ENCODE measurements around the gene GPRIN1.

The GPRIN1 gene

DNA sequence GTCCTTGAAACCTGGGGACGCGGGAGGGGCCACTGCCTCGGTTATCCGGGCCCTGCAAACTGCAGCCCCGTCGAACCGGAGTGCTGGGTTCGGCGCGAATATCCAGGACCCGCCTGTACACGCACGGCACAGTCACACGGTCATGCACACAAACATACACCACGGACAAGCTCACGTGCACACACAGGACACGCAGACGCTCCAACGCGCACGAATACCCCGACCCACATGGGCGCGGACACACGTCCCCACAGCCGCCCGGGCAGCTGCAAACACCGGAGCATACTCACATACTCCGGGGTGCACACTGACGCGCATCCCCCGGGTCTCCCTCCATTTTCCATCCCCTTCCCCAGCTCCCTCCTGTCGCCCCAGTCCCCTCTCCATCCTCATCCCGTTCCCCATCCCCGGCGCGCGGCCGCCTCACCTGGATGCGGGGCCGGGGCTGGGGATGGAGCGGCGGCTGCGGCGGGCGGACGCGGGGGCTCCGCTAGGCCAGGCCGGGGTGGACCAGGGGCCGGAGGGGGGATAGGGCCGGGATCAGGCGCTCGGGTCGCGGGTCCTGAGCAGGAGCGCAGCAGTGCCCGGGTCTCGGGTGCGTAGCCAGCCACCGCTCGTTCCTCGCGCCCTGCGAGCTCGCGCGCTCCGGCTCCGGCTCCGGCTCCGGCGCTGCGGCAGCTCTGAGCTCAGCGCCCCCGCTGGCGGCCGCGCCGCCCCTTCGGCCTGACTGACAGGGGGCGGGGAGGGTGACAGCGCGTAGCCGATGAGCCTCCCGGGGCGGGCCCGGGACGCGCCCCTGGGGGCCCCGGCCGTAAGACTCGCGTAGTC is 20.1 kb upstream of the GPRIN1 start, which contains the start of the genes EIF4E1B and SNCB:
Gene EIF4E1B, plus strand, starts transcription at position 823 of the 828 bp plus-strand sequence. CDS start 12,113 bp downstream, outside the sequence.
Gene SNCB, minus strand, starts transcription at position 682 of the 828 bp plus-strand sequence. CDS start 880 bp downstream, outside the sequence.
- TF ChIP-seq USF1 (IDR thresholded peaks at IDR 0.05) (no peak), ZBTB7A (IDR thresholded peaks at IDR 0.05; ENCODE audit: low read depth) (0 out of 2 replicates have a peak, but pooled peaks have one; percentile 23)
- TF ChIP-seq, protein P1, sequence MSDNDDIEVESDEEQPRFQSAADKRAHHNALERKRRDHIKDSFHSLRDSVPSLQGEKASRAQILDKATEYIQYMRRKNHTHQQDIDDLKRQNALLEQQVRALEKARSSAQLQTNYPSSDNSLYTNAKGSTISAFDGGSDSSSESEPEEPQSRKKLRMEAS (IDR thresholded peaks at IDR 0.05), result peak; percentile 41; the same call in 1 of the 2 replicates

- TF ChIP-seq NFIC (IDR thresholded peaks at IDR 0.05) (no peak), CREB1 (IDR thresholded peaks at IDR 0.05; ENCODE audit: low read depth) (no peak), USF1 (IDR thresholded peaks at IDR 0.05) (no peak), RAD21 (IDR thresholded peaks at IDR 0.05; ENCODE audit: low read depth) (no peak), ZBTB7A (IDR thresholded peaks at IDR 0.05; ENCODE audit: low read depth) (no peak), EGR1 (IDR thresholded peaks at IDR 0.05) (no peak), TEAD4 (IDR thresholded peaks at IDR 0.05) (no peak), TCF12 (IDR thresholded peaks at IDR 0.05; ENCODE audit: low read depth) (no peak)
These were observed 19.4 kb upstream of the GPRIN1 start for GRCh38 chr5:176629317-176629852.

DNA sequence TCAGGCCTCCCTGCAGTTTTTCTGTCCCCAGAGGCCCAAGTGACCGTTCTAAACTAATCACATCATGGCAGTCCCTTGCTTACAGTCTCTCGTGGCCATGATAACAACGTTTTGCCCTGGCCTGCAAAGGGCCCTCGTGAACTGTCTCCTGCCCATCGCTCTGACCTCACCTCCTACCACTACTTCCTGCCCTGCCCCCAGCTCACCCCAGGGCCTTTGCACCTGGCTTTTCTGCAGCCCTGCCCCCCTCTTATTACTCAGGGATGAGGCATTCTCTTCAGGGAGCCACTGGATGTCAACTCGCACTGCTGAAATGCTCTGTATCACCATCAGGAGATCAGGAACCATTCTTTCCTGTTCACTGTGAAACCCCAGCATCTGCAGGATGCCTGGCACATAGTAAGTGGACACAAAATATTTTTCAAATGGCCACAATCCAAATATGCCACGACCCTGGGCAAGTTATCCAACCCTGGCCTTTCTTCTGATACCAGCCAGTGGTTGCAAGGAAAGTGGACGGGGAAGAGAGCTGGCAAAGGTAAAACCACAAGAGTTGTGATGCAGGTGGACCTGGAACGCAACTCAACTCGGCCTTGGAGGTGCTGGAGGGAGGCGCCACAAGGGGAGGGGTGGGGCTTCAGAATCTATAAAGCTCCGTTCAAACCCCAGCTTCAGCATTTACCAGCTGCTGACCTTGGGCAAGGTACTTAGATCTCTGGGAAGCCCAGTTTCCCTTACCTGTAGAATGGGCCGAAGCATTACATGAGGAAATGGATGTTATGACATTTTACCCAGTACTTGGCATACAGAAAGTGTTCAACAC is 18.7 kb upstream of the GPRIN1 start:
- TF ChIP-seq, protein P2, sequence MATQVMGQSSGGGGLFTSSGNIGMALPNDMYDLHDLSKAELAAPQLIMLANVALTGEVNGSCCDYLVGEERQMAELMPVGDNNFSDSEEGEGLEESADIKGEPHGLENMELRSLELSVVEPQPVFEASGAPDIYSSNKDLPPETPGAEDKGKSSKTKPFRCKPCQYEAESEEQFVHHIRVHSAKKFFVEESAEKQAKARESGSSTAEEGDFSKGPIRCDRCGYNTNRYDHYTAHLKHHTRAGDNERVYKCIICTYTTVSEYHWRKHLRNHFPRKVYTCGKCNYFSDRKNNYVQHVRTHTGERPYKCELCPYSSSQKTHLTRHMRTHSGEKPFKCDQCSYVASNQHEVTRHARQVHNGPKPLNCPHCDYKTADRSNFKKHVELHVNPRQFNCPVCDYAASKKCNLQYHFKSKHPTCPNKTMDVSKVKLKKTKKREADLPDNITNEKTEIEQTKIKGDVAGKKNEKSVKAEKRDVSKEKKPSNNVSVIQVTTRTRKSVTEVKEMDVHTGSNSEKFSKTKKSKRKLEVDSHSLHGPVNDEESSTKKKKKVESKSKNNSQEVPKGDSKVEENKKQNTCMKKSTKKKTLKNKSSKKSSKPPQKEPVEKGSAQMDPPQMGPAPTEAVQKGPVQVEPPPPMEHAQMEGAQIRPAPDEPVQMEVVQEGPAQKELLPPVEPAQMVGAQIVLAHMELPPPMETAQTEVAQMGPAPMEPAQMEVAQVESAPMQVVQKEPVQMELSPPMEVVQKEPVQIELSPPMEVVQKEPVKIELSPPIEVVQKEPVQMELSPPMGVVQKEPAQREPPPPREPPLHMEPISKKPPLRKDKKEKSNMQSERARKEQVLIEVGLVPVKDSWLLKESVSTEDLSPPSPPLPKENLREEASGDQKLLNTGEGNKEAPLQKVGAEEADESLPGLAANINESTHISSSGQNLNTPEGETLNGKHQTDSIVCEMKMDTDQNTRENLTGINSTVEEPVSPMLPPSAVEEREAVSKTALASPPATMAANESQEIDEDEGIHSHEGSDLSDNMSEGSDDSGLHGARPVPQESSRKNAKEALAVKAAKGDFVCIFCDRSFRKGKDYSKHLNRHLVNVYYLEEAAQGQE (IDR thresholded peaks at IDR 0.05; ENCODE audit: low read depth), result no peak
- TF ChIP-seq, protein P1 (IDR thresholded peaks at IDR 0.05), result no peak
- TF ChIP-seq NFIC (IDR thresholded peaks at IDR 0.05) (no peak), TAF1 (IDR thresholded peaks at IDR 0.05; ENCODE audit: low read depth) (no peak), RAD21 (IDR thresholded peaks at IDR 0.05; ENCODE audit: low read depth) (no peak), FOXM1 (IDR thresholded peaks at IDR 0.05; ENCODE audit: borderline replicate concordance, low read depth) (no peak)

DNA sequence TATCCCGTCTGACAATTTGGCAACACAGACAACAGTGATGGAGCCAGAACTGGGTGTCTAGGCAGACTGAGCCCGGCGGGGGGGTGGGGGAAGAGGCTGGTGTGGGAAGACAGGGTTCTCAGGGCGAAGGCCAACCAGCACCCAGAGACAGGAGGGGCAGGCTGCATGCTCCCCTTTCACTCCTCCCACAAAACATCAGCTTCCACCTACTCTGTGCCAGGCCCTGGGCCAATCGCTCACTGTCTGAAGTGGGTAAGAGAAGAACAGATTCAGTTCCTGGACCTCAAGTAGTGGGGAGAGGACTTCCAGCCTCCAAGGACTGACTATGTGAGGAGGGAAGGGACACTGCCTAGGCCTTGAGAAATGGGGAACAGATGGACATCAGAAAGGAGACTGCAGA is 17.6 kb upstream of the GPRIN1 start:
- TF ChIP-seq NFIC (IDR thresholded peaks at IDR 0.05), result no peak
- TF ChIP-seq, protein P1 (IDR thresholded peaks at IDR 0.05), result no peak
- no peak for TF ChIP-seq RAD21 (IDR thresholded peaks at IDR 0.05; ENCODE audit: low read depth)
- TF ChIP-seq FOXM1 (IDR thresholded peaks at IDR 0.05; ENCODE audit: borderline replicate concordance, low read depth), result no peak
- no peak for TF ChIP-seq CREB1 (IDR thresholded peaks at IDR 0.05; ENCODE audit: low read depth)
- TF ChIP-seq USF1 (IDR thresholded peaks at IDR 0.05), result no peak
- TF ChIP-seq, protein P2 (IDR thresholded peaks at IDR 0.05; ENCODE audit: low read depth), result no peak
- no peak for TF ChIP-seq YY1 (IDR thresholded peaks at IDR 0.05; ENCODE audit: low read depth)
- no peak for TF ChIP-seq CEBPB (IDR thresholded peaks at IDR 0.05)
- TF ChIP-seq TEAD4 (IDR thresholded peaks at IDR 0.05), result no peak
- TF ChIP-seq ZBTB7A (IDR thresholded peaks at IDR 0.05; ENCODE audit: low read depth), result no peak
- TF ChIP-seq EGR1 (IDR thresholded peaks at IDR 0.05), result no peak
- TF ChIP-seq EP300 (IDR thresholded peaks at IDR 0.05; ENCODE audit: borderline replicate concordance), result no peak
- TF ChIP-seq TAF1 (IDR thresholded peaks at IDR 0.05; ENCODE audit: low read depth), result no peak
- TF ChIP-seq TCF12 (IDR thresholded peaks at IDR 0.05; ENCODE audit: low read depth), result no peak

Data from Ishikawa (cell line).